Suprapubic skin (tissue), 4 donors: ENCODE data around the gene EFEMP1. TPM values are rescaled to one million over a fixed set of nuclear protein-coding genes. Genes with fewer than 3 reads are reported as not detected.

Source experiments
- DNase-seq, 2 donors: peaks; one replicate each; pipeline ENCODE4 v3.0.0-alpha.2; 2019; ENCODE audit warnings: low spot score in 2 of 2
- H3K27ac ChIP-seq: fragments of 200-600 bp; sonication (generic); one replicate; pipeline ENCODE4 v1.5.1; 2019
- H3K27me3 ChIP-seq: fragments of 200-600 bp; sonication (generic); one replicate; pipeline ENCODE4 v1.5.1; 2019
- H3K36me3 ChIP-seq: fragments of 200-600 bp; sonication (generic); one replicate; pipeline ENCODE4 v1.5.1; 2019
- H3K4me1 ChIP-seq: fragments of 200-600 bp; sonication (generic); one replicate; pipeline ENCODE4 v1.5.1; 2019
- H3K4me3 ChIP-seq: fragments of 200-600 bp; sonication (generic); one replicate; pipeline ENCODE4 v1.5.1; 2019; ENCODE audit warnings: mild to moderate bottlenecking
- H3K9me3 ChIP-seq: fragments of 200-600 bp; sonication (generic); one replicate; pipeline ENCODE4 v1.5.1; 2019
- EP300 ChIP-seq: sonication (generic); formaldehyde crosslinking; IDR thresholded peaks from one replicate; pipeline ENCODE4 v1.6.1; 2017; ENCODE audit warnings: antibody characterized with exemption
- POLR2A ChIP-seq, 2 donors: fragments of 450-650 bp; IDR thresholded peaks; one replicate each; pipeline ENCODE4 v1.6.1; 2017; ENCODE audit warnings: antibody characterized with exemption in 2 of 2, mild to moderate bottlenecking in 2 of 2, moderate library complexity in 2 of 2
- POLR2AphosphoS5 ChIP-seq, 3 donors: sonication (generic); formaldehyde crosslinking; IDR thresholded peaks; one replicate each; pipeline ENCODE4 v1.6.1; 2017; ENCODE audit warnings: antibody characterized with exemption in 3 of 3
- WGBS: methylation state at CpG from one replicate; pipeline ENCODE4 v1.1.5; 2018; 5-methylcytosine and 5-hydroxymethylcytosine counted together
- total RNA-seq, 4 donors: library from RNA; depleted of rRNA; stranded (reverse); fragments of >200 nt; gene quantifications; one replicate each; pipeline ENCODE4 v1.1.0, GENCODE V29; 2016
- TF ChIP-seq, protein P1 (sequence below), 2 donors: fragments of 200-600 bp in 1 of 2; fragments of 450-650 bp in 1 of 2; sonication (generic) in 1 of 2; IDR thresholded peaks; one replicate each; pipeline ENCODE4 v1.5.1; 2016 to 2019; ENCODE audit warnings: antibody characterized with exemption in 2 of 2, mild to moderate bottlenecking in 1 of 2, moderate library complexity in 1 of 2

EFEMP1 gene
- total RNA-seq, 4 donors from 2014 or later = 93.1 to 145 (median 137) TPM

DNA sequence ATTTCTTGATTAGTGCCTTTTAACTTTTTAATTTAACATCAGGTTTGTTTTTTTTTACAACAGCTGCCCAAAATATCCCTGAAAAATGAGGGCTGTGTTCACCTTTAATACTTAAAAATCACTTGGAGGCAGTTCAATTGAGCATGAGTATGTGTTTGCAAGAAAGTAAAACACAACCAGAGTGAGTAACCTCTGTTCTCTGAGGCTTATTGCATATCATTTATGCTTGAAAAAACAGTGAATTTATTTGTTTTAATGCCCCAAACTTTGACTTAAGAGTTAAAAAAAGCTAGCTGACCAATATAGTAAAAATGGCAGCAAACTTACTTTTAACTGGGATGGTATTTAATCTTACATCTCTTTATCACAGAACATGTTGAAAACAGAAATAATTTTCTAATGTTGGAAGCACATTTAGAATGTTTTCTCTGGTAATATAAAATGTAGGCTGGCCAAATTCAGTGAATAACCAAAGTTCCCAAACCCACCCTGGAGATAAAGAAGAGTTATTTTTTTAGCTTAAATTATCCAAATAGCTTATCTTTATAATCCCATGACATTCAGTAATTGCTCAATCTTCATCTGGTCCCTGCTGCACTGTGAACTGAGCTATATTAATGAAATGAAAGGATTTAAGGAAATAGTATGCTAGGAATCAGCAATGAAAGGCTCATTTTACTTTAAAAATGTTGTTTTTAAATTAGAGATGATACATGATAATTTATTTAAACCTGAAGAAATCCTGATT lies 24.8 kb upstream of the EFEMP1 start:
- Histone ChIP-seq H3K36me3 (no peaks in the 10 kb centered on the region), H3K9me3 (no peaks in the 10 kb centered on the region), H3K4me3 (no peak overlapping the region), H3K27ac (no peak overlapping the region), H3K4me1 (peaks cover 2% of the 10 kb centered on the region), H3K27me3 (no peaks in the 10 kb centered on the region)
- TF ChIP-seq POLR2A (IDR thresholded peaks at IDR 0.05) = no peak
- no peak for DNase-seq

GRCh38 chr2:55947752-55948151 lies 24.2 kb upstream of the EFEMP1 start:
- no peaks in the 10 kb centered on the region for H3K9me3 ChIP-seq
- TF ChIP-seq, protein P1, sequence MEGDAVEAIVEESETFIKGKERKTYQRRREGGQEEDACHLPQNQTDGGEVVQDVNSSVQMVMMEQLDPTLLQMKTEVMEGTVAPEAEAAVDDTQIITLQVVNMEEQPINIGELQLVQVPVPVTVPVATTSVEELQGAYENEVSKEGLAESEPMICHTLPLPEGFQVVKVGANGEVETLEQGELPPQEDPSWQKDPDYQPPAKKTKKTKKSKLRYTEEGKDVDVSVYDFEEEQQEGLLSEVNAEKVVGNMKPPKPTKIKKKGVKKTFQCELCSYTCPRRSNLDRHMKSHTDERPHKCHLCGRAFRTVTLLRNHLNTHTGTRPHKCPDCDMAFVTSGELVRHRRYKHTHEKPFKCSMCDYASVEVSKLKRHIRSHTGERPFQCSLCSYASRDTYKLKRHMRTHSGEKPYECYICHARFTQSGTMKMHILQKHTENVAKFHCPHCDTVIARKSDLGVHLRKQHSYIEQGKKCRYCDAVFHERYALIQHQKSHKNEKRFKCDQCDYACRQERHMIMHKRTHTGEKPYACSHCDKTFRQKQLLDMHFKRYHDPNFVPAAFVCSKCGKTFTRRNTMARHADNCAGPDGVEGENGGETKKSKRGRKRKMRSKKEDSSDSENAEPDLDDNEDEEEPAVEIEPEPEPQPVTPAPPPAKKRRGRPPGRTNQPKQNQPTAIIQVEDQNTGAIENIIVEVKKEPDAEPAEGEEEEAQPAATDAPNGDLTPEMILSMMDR (IDR thresholded peaks at IDR 0.05) = no peak
- TF ChIP-seq EP300 = no peak
- no peak for TF ChIP-seq POLR2A (IDR thresholded peaks at IDR 0.05)
- no peak for TF ChIP-seq POLR2AphosphoS5 (IDR thresholded peaks at IDR 0.05)
- peaks cover 2% of the 10 kb centered on the region for H3K4me1 ChIP-seq
- H3K4me3 ChIP-seq = no peak overlapping the region
- no peak for DNase-seq
- no peaks in the 10 kb centered on the region for H3K27me3 ChIP-seq
- no peak overlapping the region for H3K27ac ChIP-seq
- no peaks in the 10 kb centered on the region for H3K36me3 ChIP-seq
- WGBS = 83% methylated on average over 4 of the region's 4 CpGs

GRCh38 chr2:55946793-55947192 lies 23.2 kb upstream of the EFEMP1 start:
- Histone ChIP-seq H3K4me1 (peaks cover 2% of the 10 kb centered on the region), H3K27me3 (no peaks in the 10 kb centered on the region), H3K27ac (no peak overlapping the region), H3K4me3 (no peak overlapping the region), H3K36me3 (no peaks in the 10 kb centered on the region), H3K9me3 (no peaks in the 10 kb centered on the region)
- WGBS = 96% methylated on average over 1 of the region's 1 CpG
- DNase-seq = no peak
- TF ChIP-seq POLR2A (IDR thresholded peaks at IDR 0.05) = no peak
- no peak for TF ChIP-seq POLR2AphosphoS5 (IDR thresholded peaks at IDR 0.05)
- TF ChIP-seq, protein P1 (IDR thresholded peaks at IDR 0.05) = no peak
- TF ChIP-seq EP300 = no peak

DNA sequence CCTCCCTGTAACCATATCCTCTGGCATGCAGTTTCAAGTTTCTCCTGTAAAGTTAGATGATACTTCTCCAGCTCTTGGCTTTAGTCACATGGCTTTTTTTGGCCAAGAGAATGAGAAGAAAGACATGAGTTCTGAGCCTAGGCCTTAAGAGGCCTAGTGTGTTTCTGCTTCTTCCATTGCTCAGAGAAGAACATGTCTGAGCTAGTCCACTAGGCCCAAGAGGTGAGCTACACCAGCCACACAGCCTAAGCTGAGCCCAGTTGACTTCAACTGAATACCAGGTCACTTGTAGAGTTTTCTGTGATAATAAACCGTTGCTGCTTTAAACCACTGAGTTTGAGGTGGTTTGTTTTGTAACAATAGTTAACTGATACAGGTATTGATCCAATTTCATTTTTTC lies 19.9 kb upstream of the EFEMP1 start:
- TF ChIP-seq EP300 = no peak
- no peak for TF ChIP-seq POLR2A (IDR thresholded peaks at IDR 0.05)
- TF ChIP-seq POLR2AphosphoS5 (IDR thresholded peaks at IDR 0.05) = no peak
- TF ChIP-seq, protein P1 (IDR thresholded peaks at IDR 0.05) = no peak
- Histone ChIP-seq H3K27me3 (no peaks in the 10 kb centered on the region), H3K4me1 (no peaks in the 10 kb centered on the region), H3K4me3 (no peak overlapping the region), H3K36me3 (no peaks in the 10 kb centered on the region), H3K27ac (no peak overlapping the region), H3K9me3 (no peaks in the 10 kb centered on the region)
- no peak for DNase-seq
- WGBS = 97% methylated on average over 1 of the region's 1 CpG

DNA sequence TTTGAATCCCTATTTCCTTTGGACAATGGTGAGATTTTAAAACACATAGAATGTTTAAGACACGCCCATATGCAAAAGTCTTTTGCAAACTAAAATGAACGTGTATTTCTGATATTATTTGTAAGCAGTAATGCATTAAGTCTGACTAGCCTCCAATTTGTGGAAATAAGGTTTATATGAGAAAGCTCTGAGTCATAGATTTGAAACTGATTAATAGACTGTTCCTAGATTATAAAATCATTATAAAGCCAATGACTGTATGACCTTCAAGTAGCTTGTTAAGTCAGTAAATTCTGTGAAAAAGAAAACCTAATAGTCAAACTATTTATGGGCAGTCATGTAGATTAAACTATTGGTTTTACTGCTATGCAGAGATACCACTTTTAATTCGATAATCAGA lies 12.8 kb upstream of the EFEMP1 start:
- no peaks in the 10 kb centered on the region for H3K36me3 ChIP-seq
- H3K27ac ChIP-seq = no peak overlapping the region
- no peaks in the 10 kb centered on the region for H3K9me3 ChIP-seq
- WGBS = 45% methylated on average over 3 of the region's 3 CpGs
- H3K4me1 ChIP-seq = no peaks in the 10 kb centered on the region
- H3K4me3 ChIP-seq = no peak overlapping the region
- TF ChIP-seq EP300 (no peak), POLR2AphosphoS5 (IDR thresholded peaks at IDR 0.05) (no peak), POLR2A (IDR thresholded peaks at IDR 0.05) (no peak)
- TF ChIP-seq, protein P1 (IDR thresholded peaks at IDR 0.05) = no peak
- DNase-seq = no peak
- H3K27me3 ChIP-seq = no peaks in the 10 kb centered on the region

DNA sequence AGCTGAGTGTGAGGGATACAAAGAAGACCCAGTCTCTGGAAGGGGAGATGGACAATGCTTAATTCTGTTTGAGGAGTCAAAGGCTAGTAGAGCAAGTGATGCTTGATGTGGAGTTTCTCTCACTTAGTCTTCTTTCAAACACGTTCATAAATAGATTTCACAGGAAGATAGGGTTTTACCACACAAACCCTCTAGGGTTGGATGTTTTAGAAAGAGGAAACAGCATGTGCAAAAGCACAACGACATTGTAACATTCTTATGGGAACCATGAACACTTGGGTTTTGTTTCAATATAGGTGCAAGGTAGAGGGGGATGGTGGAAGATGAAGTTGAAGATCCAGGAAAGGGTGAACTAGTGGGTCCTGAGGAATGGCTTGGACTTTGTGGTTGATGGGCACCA lies 10.8 kb upstream of the EFEMP1 start:
- Histone ChIP-seq H3K27me3 (no peaks in the 10 kb centered on the region), H3K27ac (no peak overlapping the region), H3K9me3 (no peaks in the 10 kb centered on the region), H3K4me1 (no peaks in the 10 kb centered on the region), H3K4me3 (no peak overlapping the region), H3K36me3 (no peaks in the 10 kb centered on the region)
- DNase-seq = no peak
- 67% methylated on average over 2 of the region's 2 CpGs for WGBS
- TF ChIP-seq, protein P1 (IDR thresholded peaks at IDR 0.05) = no peak
- no peak for TF ChIP-seq POLR2A (IDR thresholded peaks at IDR 0.05)
- no peak for TF ChIP-seq EP300
- TF ChIP-seq POLR2AphosphoS5 (IDR thresholded peaks at IDR 0.05) = no peak
